OCI-LY7 (cell line): Measurements from ENCODE around the gene PELI2. TPM values are rescaled to one million over a fixed set of nuclear protein-coding genes. Genes with fewer than 3 reads are reported as not detected.

ENCODE experiments used
- BruUV-seq: library from RNA; stranded (reverse); fragments of 400-500 nt; replicated peaks from 2 replicates; lab custom pipeline; 2021; lab: Mats Ljungman, UMichigan
- CTCF ChIA-PET: fragments of 300-600 bp; sonication (Branson Sonifier 250); formaldehyde crosslinking; loops from one replicate; lab custom pipeline; 2022; ENCODE audit warnings: antibody characterized with exemption; ENCODE audit not compliant: unreplicated experiment; lab: Charles Lee
- POLR2A ChIA-PET: fragments of 300-600 bp; sonication (Branson Sonifier 250); formaldehyde crosslinking; loops from one replicate; lab custom pipeline; 2022; ENCODE audit warnings: antibody characterized with exemption; lab: Charles Lee
- DNase-seq: peaks from one replicate; pipeline ENCODE4 v3.0.0-alpha.2; 2015; ENCODE audit warnings: low spot score
- H2AFZ ChIP-seq: fragments of 200-600 bp; sonication (generic), shearing (Covaris generic); 2 replicates; pipeline ENCODE4 v1.6.1; 2014; ENCODE audit warnings: mild to moderate bottlenecking, antibody characterized with exemption, low read length, moderate library complexity
- H3K27ac ChIP-seq: fragments of 200-600 bp; sonication (generic); 2 replicates; pipeline ENCODE4 v1.5.1; 2014; ENCODE audit warnings: mixed run types, low read depth, mild to moderate bottlenecking, moderate library complexity, low read length, inconsistent platforms; ENCODE audit not compliant: poor library complexity, severe bottlenecking
- H3K36me3 ChIP-seq: fragments of 200-600 bp; sonication (generic); 2 replicates; pipeline ENCODE4 v1.6.1; 2014; ENCODE audit warnings: mild to moderate bottlenecking, antibody characterized with exemption, low read length, moderate library complexity, mixed read lengths; ENCODE audit not compliant: insufficient read depth
- H3K4me1 ChIP-seq: fragments of 200-600 bp; sonication (generic); 2 replicates; pipeline ENCODE4 v1.5.1; 2014; ENCODE audit warnings: mild to moderate bottlenecking, low read length; ENCODE audit not compliant: insufficient read depth, poor library complexity, severe bottlenecking
- H3K4me2 ChIP-seq: fragments of 200-600 bp; sonication (generic); 2 replicates; pipeline ENCODE4 v1.6.1; 2014; ENCODE audit warnings: mild to moderate bottlenecking, low read length
- H3K4me3 ChIP-seq: fragments of 200-600 bp; sonication (generic); 2 replicates; pipeline ENCODE4 v1.5.1; 2014; ENCODE audit warnings: mild to moderate bottlenecking, low read depth, low read length; ENCODE audit not compliant: poor library complexity, severe bottlenecking
- H3K79me2 ChIP-seq: fragments of 200-600 bp; sonication (generic); 2 replicates; pipeline ENCODE4 v1.6.1; 2016; ENCODE audit warnings: low read depth, mild to moderate bottlenecking, low read length, moderate library complexity, mixed read lengths; ENCODE audit not compliant: insufficient read depth
- H3K9me2 ChIP-seq: fragments of 200-600 bp; sonication (generic); 2 replicates; pipeline ENCODE4 v1.6.1; 2016; ENCODE audit warnings: mild to moderate bottlenecking, low read length, mixed read lengths; ENCODE audit not compliant: insufficient read depth
- H3K9me3 ChIP-seq: fragments of 200-600 bp; sonication (generic); 2 replicates; pipeline ENCODE4 v1.6.1; 2014; ENCODE audit warnings: mild to moderate bottlenecking, mixed run types, low read length, mixed read lengths
- H4K20me1 ChIP-seq: fragments of 200-600 bp; sonication (generic); 2 replicates; pipeline ENCODE4 v1.6.1; 2014; ENCODE audit warnings: mild to moderate bottlenecking, antibody characterized with exemption, low read length, moderate library complexity, mixed read lengths; ENCODE audit not compliant: insufficient read depth
- EZH2phosphoT487 ChIP-seq: fragments of 200-600 bp; sonication (generic); IDR thresholded peaks from 2 replicates; pipeline ENCODE4 v1.6.1; 2018; ENCODE audit warnings: low read depth, borderline replicate concordance, mild to moderate bottlenecking, mixed run types, antibody characterized with exemption, low read length, moderate library complexity, mixed read lengths
- intact Hi-C: fragments of 100-400 bp; cut with micrococcal nuclease; formaldehyde crosslinking; loops from one replicate; pipeline ENCODE4 v1.10.0; 2022; ENCODE audit not compliant: unreplicated experiment
- total RNA-seq, 2 experiments: library from RNA; depleted of rRNA in 1 of 2; stranded (reverse); fragments of >200 nt in 1 of 2; shearing (Covaris generic) in 1 of 2; gene quantifications; 2 replicates each; pipeline ENCODE4 v1.2.3, GENCODE V29; 2014 to 2022
- TF ChIP-seq, protein P1 (sequence below): fragments of 200-600 bp; sonication (generic); conservative IDR thresholded peaks from 2 replicates; pipeline ENCODE4 v1.5.1; 2014; ENCODE audit warnings: mild to moderate bottlenecking, antibody characterized with exemption, low read length, moderate library complexity, mixed read lengths

PELI2 gene
- total RNA-seq, 2 experiments from 2014 or later, result 2.8 to 3.8 TPM

DNA sequence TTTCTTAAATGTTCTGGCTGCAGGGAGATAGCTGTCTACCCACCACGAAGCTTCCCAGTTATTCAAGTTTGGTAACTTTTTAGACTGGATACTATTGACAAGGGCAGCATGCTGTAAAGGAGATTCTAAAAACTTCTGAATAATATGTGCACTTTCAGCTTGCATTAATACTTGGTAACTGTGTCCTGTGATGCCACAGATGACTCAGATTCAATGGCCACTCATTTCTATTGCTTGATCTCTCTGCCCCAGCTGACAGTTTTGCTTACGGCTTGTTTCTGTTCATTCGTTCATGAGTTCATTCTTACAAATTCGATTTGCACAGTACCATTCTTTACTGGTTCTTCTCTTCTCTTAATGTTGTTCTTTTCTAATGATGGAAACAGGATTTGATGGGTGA is 142.8 kb downstream of the PELI2 start:
- TF ChIP-seq, protein P1, sequence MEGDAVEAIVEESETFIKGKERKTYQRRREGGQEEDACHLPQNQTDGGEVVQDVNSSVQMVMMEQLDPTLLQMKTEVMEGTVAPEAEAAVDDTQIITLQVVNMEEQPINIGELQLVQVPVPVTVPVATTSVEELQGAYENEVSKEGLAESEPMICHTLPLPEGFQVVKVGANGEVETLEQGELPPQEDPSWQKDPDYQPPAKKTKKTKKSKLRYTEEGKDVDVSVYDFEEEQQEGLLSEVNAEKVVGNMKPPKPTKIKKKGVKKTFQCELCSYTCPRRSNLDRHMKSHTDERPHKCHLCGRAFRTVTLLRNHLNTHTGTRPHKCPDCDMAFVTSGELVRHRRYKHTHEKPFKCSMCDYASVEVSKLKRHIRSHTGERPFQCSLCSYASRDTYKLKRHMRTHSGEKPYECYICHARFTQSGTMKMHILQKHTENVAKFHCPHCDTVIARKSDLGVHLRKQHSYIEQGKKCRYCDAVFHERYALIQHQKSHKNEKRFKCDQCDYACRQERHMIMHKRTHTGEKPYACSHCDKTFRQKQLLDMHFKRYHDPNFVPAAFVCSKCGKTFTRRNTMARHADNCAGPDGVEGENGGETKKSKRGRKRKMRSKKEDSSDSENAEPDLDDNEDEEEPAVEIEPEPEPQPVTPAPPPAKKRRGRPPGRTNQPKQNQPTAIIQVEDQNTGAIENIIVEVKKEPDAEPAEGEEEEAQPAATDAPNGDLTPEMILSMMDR, result no peak
- TF ChIP-seq EZH2phosphoT487, result no peak
- Histone ChIP-seq H2AFZ (no peak overlapping the region), H3K79me2 (no peaks in the 10 kb centered on the region), H3K4me2 (no peak overlapping the region), H3K9me3 (no peaks in the 10 kb centered on the region), H3K36me3 (no peaks in the 10 kb centered on the region), H3K27ac (no peak overlapping the region), H3K4me1 (no peaks in the 10 kb centered on the region), H3K9me2 (no peaks in the 10 kb centered on the region), H3K4me3 (no peak overlapping the region), H4K20me1 (no peaks in the 10 kb centered on the region)
- ChIA-PET POLR2A (no interaction called here), CTCF (no interaction called here)
- BruUV-seq, result no TSS peak
- intact Hi-C loops, result no loop called here
- DNase-seq, result no peak

DNA sequence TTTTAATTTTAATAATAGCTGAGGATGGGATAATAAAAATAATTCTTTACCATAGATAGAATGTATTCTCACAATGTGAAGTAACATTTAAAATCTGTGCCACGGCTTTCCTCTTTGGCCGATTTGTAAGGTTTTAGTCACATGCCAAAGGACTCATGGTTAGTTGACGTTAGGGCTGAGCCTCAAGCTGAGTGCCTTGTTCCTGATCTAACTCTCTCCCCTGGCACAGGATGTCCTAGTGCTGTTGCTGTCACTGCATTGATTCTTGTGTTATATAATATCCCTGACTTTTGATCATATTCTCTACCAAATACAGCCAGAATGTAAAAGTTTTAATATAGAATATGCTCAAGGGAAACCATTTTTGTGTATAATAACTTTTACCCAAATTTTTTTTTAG is 144.3 kb downstream of the PELI2 start:
- ChIA-PET CTCF (no interaction called here), POLR2A (no interaction called here)
- H2AFZ ChIP-seq, result no peak overlapping the region
- DNase-seq, result no peak
- H3K27ac ChIP-seq, result no peak overlapping the region
- H3K4me3 ChIP-seq, result no peak overlapping the region
- no TSS peak for BruUV-seq
- TF ChIP-seq, protein P1, result no peak
- no peak for TF ChIP-seq EZH2phosphoT487
- no peaks in the 10 kb centered on the region for H3K79me2 ChIP-seq
- H3K9me3 ChIP-seq, result no peaks in the 10 kb centered on the region
- H3K9me2 ChIP-seq, result no peaks in the 10 kb centered on the region
- intact Hi-C loops, result no loop called here
- H3K4me1 ChIP-seq, result no peaks in the 10 kb centered on the region
- no peak overlapping the region for H3K4me2 ChIP-seq
- H4K20me1 ChIP-seq, result no peaks in the 10 kb centered on the region
- no peaks in the 10 kb centered on the region for H3K36me3 ChIP-seq

DNA sequence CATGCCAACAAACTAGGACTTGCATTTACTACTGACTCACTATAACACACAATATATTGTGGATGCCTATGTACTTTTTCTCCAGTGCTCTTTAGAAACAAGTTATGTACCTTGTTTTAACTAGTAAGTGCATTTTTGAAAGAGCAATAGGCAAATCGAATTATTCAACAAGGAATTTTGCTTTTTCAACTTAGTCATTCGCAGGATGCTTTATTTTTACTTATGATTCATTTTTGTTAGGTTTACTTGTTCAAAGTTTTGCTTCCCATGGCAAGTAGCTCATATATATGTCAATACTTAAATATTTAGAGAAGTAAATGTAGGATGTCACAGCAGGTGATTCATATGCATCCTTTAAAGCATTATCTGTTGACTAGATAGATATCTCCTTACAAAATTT is 149.8 kb downstream of the PELI2 start:
- no peaks in the 10 kb centered on the region for H3K9me2 ChIP-seq
- DNase-seq, result no peak
- H3K4me3 ChIP-seq, result no peak overlapping the region
- H3K36me3 ChIP-seq, result no peaks in the 10 kb centered on the region
- no TSS peak for BruUV-seq
- H2AFZ ChIP-seq, result no peak overlapping the region
- no peaks in the 10 kb centered on the region for H4K20me1 ChIP-seq
- ChIA-PET CTCF (no interaction called here), POLR2A (no interaction called here)
- H3K79me2 ChIP-seq, result no peaks in the 10 kb centered on the region
- intact Hi-C loops, result no loop called here
- H3K4me2 ChIP-seq, result no peak overlapping the region
- no peaks in the 10 kb centered on the region for H3K9me3 ChIP-seq
- H3K4me1 ChIP-seq, result no peaks in the 10 kb centered on the region
- no peak overlapping the region for H3K27ac ChIP-seq
- no peak for TF ChIP-seq EZH2phosphoT487
- TF ChIP-seq, protein P1, result no peak
